GM10847 (cell line): ENCODE data around the gene CACNA1D.

Experiments used
- POLR2A ChIP-seq: IDR thresholded peaks from 2 replicates; pipeline ENCODE4 v1.6.1; 2011; ENCODE audit not compliant: insufficient read length; ENCODE audit errors: extremely low read depth

CACNA1D gene

GRCh38 chr3:53491276-53491675, 3.1 kb upstream of the CACNA1D start:
- no peak for TF ChIP-seq POLR2A

- TF ChIP-seq POLR2A: no peak
These were observed 832 bp upstream of the CACNA1D start for GRCh38 chr3:53493595-53493962.

- no peak for TF ChIP-seq POLR2A
These were observed 722 bp downstream of the CACNA1D start for GRCh38 chr3:53495146-53495519.

- no peak for TF ChIP-seq POLR2A
These were observed 1.3 kb downstream of the CACNA1D start for GRCh38 chr3:53495520-53496391.

GRCh38 chr3:53496392-53496670, 1.9 kb downstream of the CACNA1D start:
- no peak for TF ChIP-seq POLR2A

GRCh38 chr3:53496984-53497383, 2.6 kb downstream of the CACNA1D start:
- no peak for TF ChIP-seq POLR2A

- TF ChIP-seq POLR2A: no peak
These were observed 4.6 kb downstream of the CACNA1D start for GRCh38 chr3:53498806-53499641.

GRCh38 chr3:53500165-53500777, 5.9 kb downstream of the CACNA1D start:
- TF ChIP-seq POLR2A: no peak

GRCh38 chr3:53501178-53501577, 6.8 kb downstream of the CACNA1D start:
- TF ChIP-seq POLR2A: no peak

GRCh38 chr3:53502737-53503136, 8.3 kb downstream of the CACNA1D start:
- TF ChIP-seq POLR2A: no peak

- no peak for TF ChIP-seq POLR2A
These were observed 8.8 kb downstream of the CACNA1D start for GRCh38 chr3:53503195-53503594.

GRCh38 chr3:53506110-53506762, 11.8 kb downstream of the CACNA1D start:
- no peak for TF ChIP-seq POLR2A

- TF ChIP-seq POLR2A: no peak
These were observed 12.3 kb downstream of the CACNA1D start for GRCh38 chr3:53506763-53507145.

GRCh38 chr3:53509494-53509893, 15.1 kb downstream of the CACNA1D start:
- TF ChIP-seq POLR2A: no peak

- no peak for TF ChIP-seq POLR2A
These were observed 16.1 kb downstream of the CACNA1D start for GRCh38 chr3:53510508-53510907.

GRCh38 chr3:53511246-53511645, 16.8 kb downstream of the CACNA1D start:
- TF ChIP-seq POLR2A: no peak

GRCh38 chr3:53513556-53514190, 19.3 kb downstream of the CACNA1D start:
- no peak for TF ChIP-seq POLR2A
